Epithelial cell of prostate (primary cell): ENCODE data around the gene KLRB1.
"Not testable (repeated sequence)": the region's sequence is repeated elsewhere in the genome, so short reads cannot be mapped to it uniquely, and the experiment has no call there.

Source experiments
- DNase-seq: peaks from one replicate; pipeline ENCODE4 v3.0.0-alpha.2; 2011; ENCODE audit warnings: low read depth, low spot score
- H3K27ac ChIP-seq: fragments of 450-650 bp; 2 replicates; pipeline ENCODE4 v1.5.1; 2017; ENCODE audit warnings: mild to moderate bottlenecking

KLRB1 gene

GRCh38 chr12:9562841-9563453 is 44.8 kb downstream of the KLRB1 start:
- DNase-seq: not testable (repeated sequence)

DNA sequence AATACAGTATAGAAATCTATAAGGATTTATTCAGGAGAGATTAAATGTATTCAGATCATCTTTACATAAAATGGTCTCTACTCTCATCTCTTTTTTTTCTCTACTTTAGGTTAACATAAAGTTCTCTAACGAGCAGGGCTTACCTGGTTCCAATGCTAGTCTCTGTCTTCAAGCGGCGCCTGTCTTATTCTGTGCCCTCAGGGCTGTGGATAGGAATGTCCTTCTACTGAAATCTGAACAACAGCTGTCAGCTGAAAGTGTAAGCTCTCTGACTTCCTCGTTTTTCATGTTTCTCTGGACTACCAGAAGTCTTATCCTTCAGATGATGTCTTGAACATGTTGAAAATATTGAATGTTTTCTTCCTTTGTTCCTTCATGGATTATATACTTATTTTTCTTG is 62.2 kb downstream of the KLRB1 start:
- H3K27ac ChIP-seq, DNase-seq: not testable (repeated sequence)

More at GRCh38 chr12:9562841-9563453, 44.8 kb downstream of the KLRB1 start:
- H3K27ac ChIP-seq: not testable (repeated sequence)
